H9 (cell line): ENCODE results near the gene USP37. TPM values are rescaled to one million over a fixed set of nuclear protein-coding genes. Genes with fewer than 3 reads are reported as not detected.

Experiments
- DNase-seq: peaks from one replicate; pipeline ENCODE4 v3.0.0-alpha.2; 2017
- H2AFZ ChIP-seq: one replicate; pipeline ENCODE4 v1.6.1; 2013; ENCODE audit warnings: mild to moderate bottlenecking, low read length, control low read depth, moderate library complexity
- H2AK5ac ChIP-seq: 2 replicates; pipeline ENCODE4 v1.6.1; 2013; ENCODE audit warnings: low read length, control low read depth, mixed read lengths; ENCODE audit not compliant: insufficient read length
- H2BK120ac ChIP-seq: one replicate; pipeline ENCODE4 v1.6.1; 2013; ENCODE audit warnings: low read depth, mild to moderate bottlenecking, low read length, control low read depth, inconsistent platforms; ENCODE audit not compliant: poor library complexity, severe bottlenecking
- H2BK12ac ChIP-seq: 2 replicates; pipeline ENCODE4 v1.6.1; 2013; ENCODE audit warnings: low read length, control low read depth, mixed read lengths, low read depth; ENCODE audit not compliant: insufficient read length
- H2BK15ac ChIP-seq: 2 replicates; pipeline ENCODE4 v1.6.1; 2013; ENCODE audit warnings: low read depth, low read length, control low read depth
- H2BK20ac ChIP-seq: one replicate; pipeline ENCODE4 v1.6.1; 2013; ENCODE audit warnings: low read depth, mild to moderate bottlenecking, low read length, control low read depth, inconsistent platforms; ENCODE audit not compliant: poor library complexity, severe bottlenecking
- H2BK5ac ChIP-seq: 2 replicates; pipeline ENCODE4 v1.6.1; 2013; ENCODE audit warnings: low read length, control low read depth, mixed read lengths; ENCODE audit not compliant: insufficient read length
- H3K14ac ChIP-seq: 2 replicates; pipeline ENCODE4 v1.6.1; 2013; ENCODE audit warnings: low read length, control low read depth; ENCODE audit not compliant: insufficient read depth
- H3K18ac ChIP-seq: 2 replicates; pipeline ENCODE4 v1.6.1; 2013; ENCODE audit warnings: low read depth, mild to moderate bottlenecking, mixed read lengths, low read length, control low read depth; ENCODE audit not compliant: insufficient read length
- H3K23ac ChIP-seq: 2 replicates; pipeline ENCODE4 v1.6.1; 2013; ENCODE audit warnings: low read length, control low read depth, mixed read lengths, low read depth; ENCODE audit not compliant: insufficient read length
- H3K23me2 ChIP-seq: 2 replicates; pipeline ENCODE4 v1.6.1; 2013; ENCODE audit warnings: low read depth, mild to moderate bottlenecking, mixed read lengths, low read length, control low read depth; ENCODE audit not compliant: insufficient read length, poor library complexity, severe bottlenecking
- H3K27ac ChIP-seq: 2 replicates; pipeline ENCODE4 v1.5.1; 2013; ENCODE audit warnings: low read length, control low read depth, mixed read lengths, low read depth; ENCODE audit not compliant: insufficient read length
- H3K27me3 ChIP-seq: 2 replicates; pipeline ENCODE4 v1.6.1; 2013; ENCODE audit warnings: low read length, control low read depth, inconsistent platforms; ENCODE audit not compliant: insufficient read depth
- H3K4ac ChIP-seq: 2 replicates; pipeline ENCODE4 v1.6.1; 2013; ENCODE audit warnings: low read depth, mild to moderate bottlenecking, control low read depth, inconsistent platforms, low read length, moderate library complexity
- H3K4me1 ChIP-seq: 2 replicates; pipeline ENCODE4 v1.6.1; 2013; ENCODE audit warnings: low read length, control low read depth, inconsistent platforms; ENCODE audit not compliant: insufficient read depth
- H3K4me2 ChIP-seq: 2 replicates; pipeline ENCODE4 v1.6.1; 2013; ENCODE audit warnings: low read length, control low read depth, mixed read lengths; ENCODE audit not compliant: insufficient read length, insufficient read depth
- H3K56ac ChIP-seq: 2 replicates; pipeline ENCODE4 v1.6.1; 2013; ENCODE audit warnings: low read depth, mild to moderate bottlenecking, mixed read lengths, low read length, control low read depth; ENCODE audit not compliant: insufficient read length
- H3K79me1 ChIP-seq: 2 replicates; pipeline ENCODE4 v1.6.1; 2013; ENCODE audit warnings: low read depth, mild to moderate bottlenecking, moderate library complexity, low read length, control low read depth, inconsistent platforms; ENCODE audit not compliant: insufficient read depth, poor library complexity, severe bottlenecking
- H3K79me2 ChIP-seq: 2 replicates; pipeline ENCODE4 v1.6.1; 2013; ENCODE audit warnings: low read length, control low read depth, inconsistent platforms; ENCODE audit not compliant: insufficient read depth
- H3K9ac ChIP-seq: 2 replicates; pipeline ENCODE4 v1.6.1; 2013; ENCODE audit warnings: low read length, control low read depth, mixed read lengths; ENCODE audit not compliant: insufficient read length; ENCODE audit errors: extremely low read depth
- H3K9me3 ChIP-seq: one replicate; pipeline ENCODE4 v1.6.1; 2013; ENCODE audit warnings: low read depth, low read length, inconsistent platforms; ENCODE audit not compliant: control insufficient read depth
- H3T11ph ChIP-seq: one replicate; pipeline ENCODE4 v1.6.1; 2013; ENCODE audit warnings: mild to moderate bottlenecking, low read length, control low read depth, inconsistent platforms
- H4K20me1 ChIP-seq: one replicate; pipeline ENCODE4 v1.6.1; 2013; ENCODE audit not compliant: control insufficient read depth, insufficient read length, insufficient read depth
- H4K5ac ChIP-seq: 2 replicates; pipeline ENCODE4 v1.6.1; 2013; ENCODE audit warnings: low read depth, mild to moderate bottlenecking, mixed read lengths, low read length, control low read depth; ENCODE audit not compliant: insufficient read length
- H4K8ac ChIP-seq: replicated peaks from 2 replicates; pipeline ENCODE4 v1.6.1; 2013; ENCODE audit warnings: low read length, control low read depth, mixed read lengths, low read depth; ENCODE audit not compliant: insufficient read length
- H4K91ac ChIP-seq: 2 replicates; pipeline ENCODE4 v1.6.1; 2013; ENCODE audit warnings: low read depth, mild to moderate bottlenecking, moderate library complexity, mixed read lengths, low read length, control low read depth; ENCODE audit not compliant: insufficient read length
- H3K27ac Mint-ChIP-seq, 3 experiments: 2 replicates in 2 of 3; 3 replicates in 1 of 3; pipeline ENCODE4 v1.8.0; 2020 to 2021; ENCODE audit warnings: mixed read lengths in 3 of 3, mild to moderate bottlenecking in 1 of 3, moderate library complexity in 1 of 3
- H3K27me3 Mint-ChIP-seq: 2 replicates; pipeline ENCODE4 v1.8.0; 2021; ENCODE audit warnings: low read depth, mild to moderate bottlenecking, moderate library complexity, mixed read lengths
- H3K36me3 Mint-ChIP-seq, 3 experiments: 2 replicates in 2 of 3; 3 replicates in 1 of 3; pipeline ENCODE4 v1.8.0; 2020 to 2021; ENCODE audit warnings: low read depth in 3 of 3, mixed read lengths in 3 of 3; ENCODE audit not compliant: insufficient read depth in 1 of 3
- H3K4me1 Mint-ChIP-seq, 2 experiments: 2 replicates each; pipeline ENCODE4 v1.8.0; 2020; ENCODE audit warnings: mixed read lengths in 2 of 2
- H3K4me3 Mint-ChIP-seq, 2 experiments: 2 replicates in 1 of 2; 3 replicates in 1 of 2; pipeline ENCODE4 v1.8.0; 2020 to 2021; ENCODE audit warnings: mild to moderate bottlenecking in 2 of 2, mixed read lengths in 2 of 2, moderate library complexity in 1 of 2
- H3K9me3 Mint-ChIP-seq, 2 experiments: 2 replicates in 1 of 2; 3 replicates in 1 of 2; pipeline ENCODE4 v1.8.0; 2020; ENCODE audit warnings: mild to moderate bottlenecking in 2 of 2, mixed read lengths in 2 of 2, moderate library complexity in 1 of 2
- CTCF ChIP-seq: fragments of 200-600 bp; sonication (generic); conservative IDR thresholded peaks from 3 replicates; pipeline ENCODE4 v1.8.0; 2021; ENCODE audit warnings: antibody characterized with exemption, mild to moderate bottlenecking
- WGBS: extraction: QIAGEN DNeasy Blood & Tissue Kit; methylation state at CpG from one replicate; pipeline ENCODE4 v1.1.7; 2013; ENCODE audit warnings: missing lambda C conversion rate, low lambda C conversion rate, mixed read lengths; ENCODE audit not compliant: insufficient read length; ENCODE audit errors: extremely low coverage; 5-methylcytosine and 5-hydroxymethylcytosine counted together
- total RNA-seq: library from RNA; stranded (reverse); gene quantifications from 2 replicates; pipeline ENCODE4 v1.2.1, GENCODE V29; 2021

USP37 gene
- total RNA-seq, 1 experiment from 2014 or later: 34.9 TPM

GRCh38 chr2:218434456-218434855, 133.7 kb downstream of the USP37 start:
- no peak overlapping the region for H3K4ac ChIP-seq
- H4K20me1 ChIP-seq: no peaks in the 10 kb centered on the region
- no peak overlapping the region for H3K9ac ChIP-seq
- no peaks in the 10 kb centered on the region for H3K79me1 ChIP-seq
- no peak overlapping the region for H2BK5ac ChIP-seq
- no peaks in the 10 kb centered on the region for H3K4me1 ChIP-seq
- no peak overlapping the region for H3K4me3 Mint-ChIP-seq
- H3K9me3 ChIP-seq: no peaks in the 10 kb centered on the region
- H2BK12ac ChIP-seq: no peak overlapping the region
- H2AFZ ChIP-seq: no peak overlapping the region
- no peak overlapping the region for H2BK120ac ChIP-seq
- no peak overlapping the region for H3K27ac Mint-ChIP-seq
- H3K36me3 Mint-ChIP-seq: no peaks in the 10 kb centered on the region
- H3T11ph ChIP-seq: no peak overlapping the region
- no peaks in the 10 kb centered on the region for H3K9me3 Mint-ChIP-seq
- H2AK5ac ChIP-seq: no peak overlapping the region
- H2BK15ac ChIP-seq: no peak overlapping the region
- H2BK20ac ChIP-seq: no peak overlapping the region
- no peak overlapping the region for H3K14ac ChIP-seq
- no peak overlapping the region for H3K27ac ChIP-seq
- H3K4me1 Mint-ChIP-seq: no peaks in the 10 kb centered on the region
- no peak overlapping the region for H3K56ac ChIP-seq
- H3K23ac ChIP-seq: no peak overlapping the region
- WGBS: no CpG with 5 or more reads among the region's 9 CpGs
- H3K18ac ChIP-seq: no peak overlapping the region
- peaks cover 1% of the 10 kb centered on the region for H3K27me3 Mint-ChIP-seq
- no peak for DNase-seq
- H4K91ac ChIP-seq: no peak overlapping the region
- no peaks in the 10 kb centered on the region for H3K27me3 ChIP-seq
- H3K23me2 ChIP-seq: no peaks in the 10 kb centered on the region
- TF ChIP-seq CTCF: no peak
- no peak overlapping the region for H3K4me2 ChIP-seq
- H3K79me2 ChIP-seq: no peaks in the 10 kb centered on the region
- H4K8ac ChIP-seq: no peak overlapping the region
- H4K5ac ChIP-seq: no peak overlapping the region
